ENCODE measurements around the gene MYH7. TPM values are rescaled to one million over a fixed set of nuclear protein-coding genes. Genes with fewer than 3 reads are reported as not detected.

The MYH7 gene
- polyA plus RNA-seq, 1 donor from 2014 or later: 0.12 TPM

DNA sequence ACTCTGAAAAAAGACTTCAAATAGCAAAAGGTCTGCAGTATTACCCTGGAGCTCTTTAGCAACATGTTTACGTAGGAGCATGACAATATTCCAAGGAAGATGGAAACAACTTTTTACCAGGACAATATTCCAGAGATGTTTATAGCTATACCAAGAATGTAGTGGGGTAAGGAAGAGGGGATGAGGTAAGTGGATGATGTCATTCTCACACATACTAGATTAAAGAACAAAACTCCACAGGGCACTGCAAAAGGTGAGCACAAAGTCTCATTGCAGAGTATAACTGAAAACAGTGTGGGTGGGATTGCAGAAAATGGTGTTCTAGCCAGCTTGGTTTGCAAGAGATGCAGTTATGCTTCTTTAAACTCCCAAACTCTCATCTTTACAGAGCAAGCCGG is 50.2 kb downstream of the MYH7 start:
- TF ChIP-seq MXI1 (conservative IDR thresholded peaks at IDR 0.05; ENCODE audit: poor library complexity, severe bottlenecking) (no peak), EP300 (conservative IDR thresholded peaks at IDR 0.05; ENCODE audit: poor library complexity, severe bottlenecking) (no peak), POLR2AphosphoS5 (IDR thresholded peaks at IDR 0.05) (no peak)
- TF ChIP-seq, protein P1, sequence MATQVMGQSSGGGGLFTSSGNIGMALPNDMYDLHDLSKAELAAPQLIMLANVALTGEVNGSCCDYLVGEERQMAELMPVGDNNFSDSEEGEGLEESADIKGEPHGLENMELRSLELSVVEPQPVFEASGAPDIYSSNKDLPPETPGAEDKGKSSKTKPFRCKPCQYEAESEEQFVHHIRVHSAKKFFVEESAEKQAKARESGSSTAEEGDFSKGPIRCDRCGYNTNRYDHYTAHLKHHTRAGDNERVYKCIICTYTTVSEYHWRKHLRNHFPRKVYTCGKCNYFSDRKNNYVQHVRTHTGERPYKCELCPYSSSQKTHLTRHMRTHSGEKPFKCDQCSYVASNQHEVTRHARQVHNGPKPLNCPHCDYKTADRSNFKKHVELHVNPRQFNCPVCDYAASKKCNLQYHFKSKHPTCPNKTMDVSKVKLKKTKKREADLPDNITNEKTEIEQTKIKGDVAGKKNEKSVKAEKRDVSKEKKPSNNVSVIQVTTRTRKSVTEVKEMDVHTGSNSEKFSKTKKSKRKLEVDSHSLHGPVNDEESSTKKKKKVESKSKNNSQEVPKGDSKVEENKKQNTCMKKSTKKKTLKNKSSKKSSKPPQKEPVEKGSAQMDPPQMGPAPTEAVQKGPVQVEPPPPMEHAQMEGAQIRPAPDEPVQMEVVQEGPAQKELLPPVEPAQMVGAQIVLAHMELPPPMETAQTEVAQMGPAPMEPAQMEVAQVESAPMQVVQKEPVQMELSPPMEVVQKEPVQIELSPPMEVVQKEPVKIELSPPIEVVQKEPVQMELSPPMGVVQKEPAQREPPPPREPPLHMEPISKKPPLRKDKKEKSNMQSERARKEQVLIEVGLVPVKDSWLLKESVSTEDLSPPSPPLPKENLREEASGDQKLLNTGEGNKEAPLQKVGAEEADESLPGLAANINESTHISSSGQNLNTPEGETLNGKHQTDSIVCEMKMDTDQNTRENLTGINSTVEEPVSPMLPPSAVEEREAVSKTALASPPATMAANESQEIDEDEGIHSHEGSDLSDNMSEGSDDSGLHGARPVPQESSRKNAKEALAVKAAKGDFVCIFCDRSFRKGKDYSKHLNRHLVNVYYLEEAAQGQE (IDR thresholded peaks at IDR 0.05; ENCODE audit: borderline replicate concordance): no peak
- Histone ChIP-seq H2AFZ (ENCODE audit: low read depth, low read length) (no peak overlapping the region), H4K20me1 (ENCODE audit: insufficient read depth) (no peaks in the 10 kb centered on the region)

DNA sequence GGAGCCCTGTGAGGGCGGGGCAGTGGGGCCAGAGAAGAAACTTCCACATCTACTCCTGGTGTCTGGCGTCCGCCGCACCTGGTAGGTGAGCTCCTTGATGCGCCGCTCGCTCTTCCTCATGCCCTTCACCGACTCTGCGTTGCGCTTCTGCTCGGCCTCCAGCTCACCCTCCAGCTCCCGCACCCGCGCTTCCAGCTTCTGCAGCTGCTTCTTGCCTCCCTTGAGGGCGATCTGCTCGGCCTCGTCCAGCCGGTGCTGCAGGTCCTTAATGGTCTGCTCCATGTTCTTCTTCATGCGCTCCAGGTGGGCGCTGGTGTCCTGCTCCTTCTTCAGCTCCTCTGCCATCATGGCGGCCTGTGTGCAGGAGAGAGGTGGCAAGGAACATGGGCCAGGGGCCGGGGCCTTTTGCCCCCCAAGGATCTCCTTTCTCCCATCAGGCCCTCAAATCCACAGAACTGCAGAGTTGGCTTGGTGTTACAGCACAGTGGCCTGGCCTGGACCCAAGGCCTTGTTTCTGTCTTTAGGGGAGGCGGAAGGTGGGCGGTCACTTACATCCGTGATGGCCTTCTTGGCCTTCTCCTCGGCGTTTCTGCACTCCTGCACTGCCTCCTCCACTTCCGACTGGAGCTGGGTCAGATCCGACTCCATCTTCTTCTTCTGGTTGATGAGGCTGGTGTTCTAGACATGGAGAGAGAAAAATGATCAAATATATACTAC is 50.9 kb downstream of the MYH7 start:
- no peak overlapping the region for H3K9ac ChIP-seq (ENCODE audit: low read length)
- no peaks in the 10 kb centered on the region for H3K9me2 ChIP-seq (ENCODE audit: insufficient read depth, low read length)
- no peak overlapping the region for H3K27ac ChIP-seq (ENCODE audit: low read length)
- H3K36me3 ChIP-seq (ENCODE audit: insufficient read depth, low read length): no peaks in the 10 kb centered on the region
- H3F3A ChIP-seq (ENCODE audit: insufficient read depth, low read length, poor library complexity, severe bottlenecking): no peaks in the 10 kb centered on the region
- no peaks in the 10 kb centered on the region for H3K27me3 ChIP-seq (ENCODE audit: insufficient read depth, low read depth, low read length)
- H4K20me1 ChIP-seq (ENCODE audit: insufficient read depth): no peaks in the 10 kb centered on the region
- H3K4me3 ChIP-seq (ENCODE audit: low read length): no peak overlapping the region
- no peak overlapping the region for H2AFZ ChIP-seq (ENCODE audit: low read depth, low read length)
- no peaks in the 10 kb centered on the region for H3K9me3 ChIP-seq (ENCODE audit: low read length)
- H3K4me2 ChIP-seq (ENCODE audit: low read length): no peak overlapping the region
- no peaks in the 10 kb centered on the region for H3K79me2 ChIP-seq (replicated peaks; ENCODE audit: insufficient read depth, low read length)
- TF ChIP-seq EZH2 (IDR thresholded peaks at IDR 0.05; ENCODE audit: borderline replicate concordance, insufficient read depth, low read length, poor library complexity, severe bottlenecking): no peak
- no peak for TF ChIP-seq RAD21 (conservative IDR thresholded peaks at IDR 0.05)
- TF ChIP-seq, protein P1 (IDR thresholded peaks at IDR 0.05; ENCODE audit: borderline replicate concordance): no peak
- no peak for TF ChIP-seq EP300 (conservative IDR thresholded peaks at IDR 0.05; ENCODE audit: poor library complexity, severe bottlenecking)
- TF ChIP-seq, protein P2, sequence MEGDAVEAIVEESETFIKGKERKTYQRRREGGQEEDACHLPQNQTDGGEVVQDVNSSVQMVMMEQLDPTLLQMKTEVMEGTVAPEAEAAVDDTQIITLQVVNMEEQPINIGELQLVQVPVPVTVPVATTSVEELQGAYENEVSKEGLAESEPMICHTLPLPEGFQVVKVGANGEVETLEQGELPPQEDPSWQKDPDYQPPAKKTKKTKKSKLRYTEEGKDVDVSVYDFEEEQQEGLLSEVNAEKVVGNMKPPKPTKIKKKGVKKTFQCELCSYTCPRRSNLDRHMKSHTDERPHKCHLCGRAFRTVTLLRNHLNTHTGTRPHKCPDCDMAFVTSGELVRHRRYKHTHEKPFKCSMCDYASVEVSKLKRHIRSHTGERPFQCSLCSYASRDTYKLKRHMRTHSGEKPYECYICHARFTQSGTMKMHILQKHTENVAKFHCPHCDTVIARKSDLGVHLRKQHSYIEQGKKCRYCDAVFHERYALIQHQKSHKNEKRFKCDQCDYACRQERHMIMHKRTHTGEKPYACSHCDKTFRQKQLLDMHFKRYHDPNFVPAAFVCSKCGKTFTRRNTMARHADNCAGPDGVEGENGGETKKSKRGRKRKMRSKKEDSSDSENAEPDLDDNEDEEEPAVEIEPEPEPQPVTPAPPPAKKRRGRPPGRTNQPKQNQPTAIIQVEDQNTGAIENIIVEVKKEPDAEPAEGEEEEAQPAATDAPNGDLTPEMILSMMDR (IDR thresholded peaks at IDR 0.05; ENCODE audit: poor library complexity, severe bottlenecking): no peak
- no peak for TF ChIP-seq TAF1 (IDR thresholded peaks at IDR 0.05; ENCODE audit: low read depth)
- TF ChIP-seq SMC3 (conservative IDR thresholded peaks at IDR 0.05; ENCODE audit: poor library complexity): no peak
- no peak for TF ChIP-seq POLR2AphosphoS5 (IDR thresholded peaks at IDR 0.05)
- no peak for TF ChIP-seq MXI1 (conservative IDR thresholded peaks at IDR 0.05; ENCODE audit: poor library complexity, severe bottlenecking)

More for the DNA sequence above, 50.2 kb downstream of the MYH7 start:
- no peaks in the 10 kb centered on the region for H3K79me2 ChIP-seq (replicated peaks; ENCODE audit: insufficient read depth, low read length)
- no peaks in the 10 kb centered on the region for H3F3A ChIP-seq (ENCODE audit: insufficient read depth, low read length, poor library complexity, severe bottlenecking)
- no peaks in the 10 kb centered on the region for H3K9me2 ChIP-seq (ENCODE audit: insufficient read depth, low read length)
- H3K36me3 ChIP-seq (ENCODE audit: insufficient read depth, low read length): no peaks in the 10 kb centered on the region
- no peak overlapping the region for H3K9ac ChIP-seq (ENCODE audit: low read length)
- H3K4me3 ChIP-seq (ENCODE audit: low read length): no peak overlapping the region
- H3K27me3 ChIP-seq (ENCODE audit: insufficient read depth, low read depth, low read length): no peaks in the 10 kb centered on the region
- H3K4me2 ChIP-seq (ENCODE audit: low read length): no peak overlapping the region
- H3K9me3 ChIP-seq (ENCODE audit: low read length): no peaks in the 10 kb centered on the region
- H3K27ac ChIP-seq (ENCODE audit: low read length): no peak overlapping the region

All from neural cell (in vitro differentiated cells).